ENCODE results near the gene RGS14. TPM values are rescaled to one million over a fixed set of nuclear protein-coding genes. Genes with fewer than 3 reads are reported as not detected.

Gene RGS14
- total RNA-seq, 1 experiment from 2014 or later, result 9.4 TPM

GRCh38 chr5:177385720-177386119 lies 28.0 kb downstream of the RGS14 start:
- peaks cover 26 to 37% of the 10 kb centered on the region in 2 experiments for H3K4me1 ChIP-seq (ENCODE audit: control insufficient read depth in 1 of 2, insufficient read depth in 2 of 2, low read length in 2 of 2)
- RAD21 ChIA-PET (ENCODE audit: low non-redundant PET in 1 of 2, low total read pairs in 2 of 2, uncharacterized antibody in 2 of 2, unreplicated experiment in 2 of 2), result no interaction called here
- no peak overlapping the region for H3K4me3 ChIP-seq (replicated peaks in 1 of 2; ENCODE audit: low read depth in 1 of 2, low read length in 2 of 2)
- BruUV-seq (replicated peaks), result no TSS peak
- POLR2A ChIA-PET, result no interaction called here
- ATAC-seq (no peak), DNase-seq (ENCODE audit: low read depth, low spot score) (no peak)
- intact Hi-C loops (cut with micrococcal nuclease), result loop anchor here (5.0 kb wide), 1 partner anchor 68 kb away; no protein-coding TSS in a partner anchor
- no peaks in the 10 kb centered on the region for H4K20me1 ChIP-seq (ENCODE audit: insufficient read depth)
- no peaks in the 10 kb centered on the region for H3K36me3 ChIP-seq (ENCODE audit: control insufficient read depth in 1 of 2, insufficient read depth in 2 of 2, low read length in 2 of 2)
- CTCF ChIA-PET, result no interaction called here
- no peak overlapping the region for H3K9ac ChIP-seq (ENCODE audit: low read length)
- no peak overlapping the region for H3K27ac ChIP-seq (ENCODE audit: low read depth, low read length)
- H3K9me3 ChIP-seq (ENCODE audit: control insufficient read depth in 1 of 2, insufficient read depth in 1 of 2, low read depth in 1 of 2, low read length in 2 of 2), result no peaks in the 10 kb centered on the region
- no peak overlapping the region for H3K4me2 ChIP-seq (ENCODE audit: low read length)
- no peak overlapping the region for H2AFZ ChIP-seq (ENCODE audit: low read depth, low read length, poor library complexity, severe bottlenecking)
- H3K79me2 ChIP-seq (ENCODE audit: insufficient read depth, low read length), result no peaks in the 10 kb centered on the region
- no peaks in the 10 kb centered on the region for H3K27me3 ChIP-seq (ENCODE audit: insufficient read depth, low read length)
- TF ChIP-seq EZH2phosphoT487 (IDR thresholded peaks at IDR 0.05; ENCODE audit: borderline replicate concordance) (no peak), POLR2A (IDR thresholded peaks at IDR 0.05; ENCODE audit: borderline replicate concordance, extremely low read depth, insufficient read depth, insufficient read length) (no peak), FOSL1 (IDR thresholded peaks at IDR 0.05; ENCODE audit: low read depth) (no peak), MAX (IDR thresholded peaks at IDR 0.05) (no peak), ATF3 (IDR thresholded peaks at IDR 0.05) (no peak), SP1 (IDR thresholded peaks at IDR 0.05; ENCODE audit: low read depth) (no peak)
- no peaks in the 10 kb centered on the region for H3K9me2 ChIP-seq (ENCODE audit: insufficient read depth)

- RAD21 ChIA-PET (ENCODE audit: low non-redundant PET in 1 of 2, low total read pairs in 2 of 2, uncharacterized antibody in 2 of 2, unreplicated experiment in 2 of 2), result no interaction called here
- DNase-seq (ENCODE audit: low read depth, low spot score) (no peak), ATAC-seq (no peak)
- no peak overlapping the region for H3K9ac ChIP-seq (ENCODE audit: low read length)
- no peaks in the 10 kb centered on the region for H3K79me2 ChIP-seq (ENCODE audit: insufficient read depth, low read length)
- no peaks in the 10 kb centered on the region for H4K20me1 ChIP-seq (ENCODE audit: insufficient read depth)
- POLR2A ChIA-PET, result no interaction called here
- H3K9me2 ChIP-seq (ENCODE audit: insufficient read depth), result no peaks in the 10 kb centered on the region
- H3K9me3 ChIP-seq (ENCODE audit: control insufficient read depth in 1 of 2, insufficient read depth in 1 of 2, low read depth in 1 of 2, low read length in 2 of 2), result no peaks in the 10 kb centered on the region
- no peaks in the 10 kb centered on the region for H3K27me3 ChIP-seq (ENCODE audit: insufficient read depth, low read length)
- no peak overlapping the region for H2AFZ ChIP-seq (ENCODE audit: low read depth, low read length, poor library complexity, severe bottlenecking)
- no peaks in the 10 kb centered on the region for H3K36me3 ChIP-seq (ENCODE audit: control insufficient read depth in 1 of 2, insufficient read depth in 2 of 2, low read length in 2 of 2)
- intact Hi-C loops (cut with micrococcal nuclease), result loop anchor here (5.0 kb wide), 1 partner anchor 69 kb away; no protein-coding TSS in a partner anchor
- TF ChIP-seq SIN3A (IDR thresholded peaks at IDR 0.05; ENCODE audit: low read depth), result no peak
- no peak for TF ChIP-seq ELF1 (IDR thresholded peaks at IDR 0.05; ENCODE audit: borderline replicate concordance, low read depth)
- no peak for TF ChIP-seq CTCF (IDR thresholded peaks at IDR 0.05 in 2 of 3, conservative IDR thresholded peaks at IDR 0.05 in 1 of 3; ENCODE audit: borderline replicate concordance in 1 of 3, insufficient read depth in 1 of 3, low read depth in 2 of 3, low read length in 2 of 3)
- TF ChIP-seq JUND (IDR thresholded peaks at IDR 0.05), result no peak
- no peak for TF ChIP-seq ZNF274 (IDR thresholded peaks at IDR 0.05; ENCODE audit: low read depth, low read length)
- no peak for TF ChIP-seq POLR2AphosphoS5 (IDR thresholded peaks at IDR 0.05; ENCODE audit: low read depth, low read length)
- TF ChIP-seq ATF3 (IDR thresholded peaks at IDR 0.05), result no peak
- BruUV-seq (replicated peaks), result no TSS peak
- no peak overlapping the region for H3K4me2 ChIP-seq (ENCODE audit: low read length)
- H3K27ac ChIP-seq (ENCODE audit: low read depth, low read length), result no peak overlapping the region
- no peak overlapping the region for H3K4me3 ChIP-seq (replicated peaks in 1 of 2; ENCODE audit: low read depth in 1 of 2, low read length in 2 of 2)
- CTCF ChIA-PET, result interaction anchor here (1.4 kb wide), 1 partner anchor 16 kb away, joined by 3 read pairs; no protein-coding TSS in a partner anchor
- peaks cover 26 to 45% of the 10 kb centered on the region in 2 experiments for H3K4me1 ChIP-seq (ENCODE audit: control insufficient read depth in 1 of 2, insufficient read depth in 2 of 2, low read length in 2 of 2)
These were observed 28.8 kb downstream of the RGS14 start for GRCh38 chr5:177386542-177386941.

All from HCT116 (cell line).